ENCODE measurements around the gene DYNLT3.

Gene DYNLT3

DNA sequence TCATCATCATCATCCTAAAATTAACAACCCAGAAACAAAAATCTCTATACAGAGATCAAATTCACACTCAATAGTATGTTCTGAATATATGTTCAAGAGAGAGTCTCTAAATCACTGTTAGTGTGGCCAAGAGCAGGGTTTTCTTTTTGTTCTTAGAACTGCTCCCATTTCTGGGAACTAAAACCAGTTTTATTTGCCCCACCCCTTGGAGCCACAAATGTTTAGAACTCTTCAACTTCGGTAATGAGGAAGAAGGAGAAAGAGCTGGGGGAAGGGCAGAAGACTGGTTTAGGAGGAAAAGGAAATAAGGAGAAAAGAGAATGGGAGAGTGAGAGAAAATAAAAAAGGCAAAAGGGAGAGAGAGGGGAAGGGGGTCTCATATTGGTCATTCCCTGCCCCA is 35.3 kb downstream of the DYNLT3 start:
- FAIRE-seq (no peak), DNase-seq (ENCODE audit: insufficient read length) (no peak)
- no peak for TF ChIP-seq POLR2AphosphoS5 (IDR thresholded peaks at IDR 0.05; ENCODE audit: low read depth, low read length)
- no peak for TF ChIP-seq POLR2A (IDR thresholded peaks at IDR 0.05; ENCODE audit: low read depth, low read length)
- TF ChIP-seq TAF1 (IDR thresholded peaks at IDR 0.05; ENCODE audit: borderline replicate concordance, low read depth, low read length) = no peak

GRCh38 chrX:37809970-37810369 is 37.4 kb downstream of the DYNLT3 start:
- DNase-seq (ENCODE audit: insufficient read length) (no peak), FAIRE-seq (peak; percentile 51)
- no peak for TF ChIP-seq POLR2A (IDR thresholded peaks at IDR 0.05; ENCODE audit: low read depth, low read length)
- TF ChIP-seq TAF1 (IDR thresholded peaks at IDR 0.05; ENCODE audit: borderline replicate concordance, low read depth, low read length) = no peak
- TF ChIP-seq POLR2AphosphoS5 (IDR thresholded peaks at IDR 0.05; ENCODE audit: low read depth, low read length) = no peak

- FAIRE-seq (peak; percentile 79), DNase-seq (ENCODE audit: insufficient read length) (no peak)
- no peak for TF ChIP-seq POLR2A (IDR thresholded peaks at IDR 0.05; ENCODE audit: low read depth, low read length)
- TF ChIP-seq POLR2AphosphoS5 (IDR thresholded peaks at IDR 0.05; ENCODE audit: low read depth, low read length) = no peak
- no peak for TF ChIP-seq TAF1 (IDR thresholded peaks at IDR 0.05; ENCODE audit: borderline replicate concordance, low read depth, low read length)
These were observed 44.3 kb downstream of the DYNLT3 start for GRCh38 chrX:37803057-37803456.

GRCh38 chrX:37802028-37802427 is 45.3 kb downstream of the DYNLT3 start:
- FAIRE-seq (no peak), DNase-seq (ENCODE audit: insufficient read length) (no peak)
- TF ChIP-seq POLR2AphosphoS5 (IDR thresholded peaks at IDR 0.05; ENCODE audit: low read depth, low read length) (no peak), TAF1 (IDR thresholded peaks at IDR 0.05; ENCODE audit: borderline replicate concordance, low read depth, low read length) (no peak), POLR2A (IDR thresholded peaks at IDR 0.05; ENCODE audit: low read depth, low read length) (no peak)

GRCh38 chrX:37800717-37801116 is 46.7 kb downstream of the DYNLT3 start:
- FAIRE-seq = no peak
- no peak for DNase-seq (ENCODE audit: insufficient read length)
- TF ChIP-seq POLR2AphosphoS5 (IDR thresholded peaks at IDR 0.05; ENCODE audit: low read depth, low read length) = no peak

DNA sequence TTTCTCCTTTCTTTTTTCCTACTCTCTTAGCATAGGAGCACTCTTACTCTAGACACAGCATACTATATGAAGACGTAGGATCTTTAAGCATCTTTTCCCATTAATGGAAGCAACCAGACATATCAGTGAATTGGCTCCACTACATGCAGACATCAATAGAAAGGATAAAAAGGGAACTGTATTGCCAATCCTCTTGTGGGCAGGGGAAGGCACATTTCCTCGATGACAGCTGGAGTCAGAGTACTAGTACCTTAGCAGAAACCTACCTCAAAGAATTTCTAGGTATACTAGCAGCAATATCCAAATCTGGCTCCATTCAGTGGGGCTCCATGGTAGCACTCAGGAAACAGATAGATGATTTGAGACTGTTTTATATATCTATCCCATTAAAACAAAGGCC is 47.4 kb downstream of the DYNLT3 start:
- DNase-seq (ENCODE audit: insufficient read length) (no peak), FAIRE-seq (no peak)
- no peak for TF ChIP-seq TAF1 (IDR thresholded peaks at IDR 0.05; ENCODE audit: borderline replicate concordance, low read depth, low read length)
- no peak for TF ChIP-seq POLR2A (IDR thresholded peaks at IDR 0.05; ENCODE audit: low read depth, low read length)
- no peak for TF ChIP-seq POLR2AphosphoS5 (IDR thresholded peaks at IDR 0.05; ENCODE audit: low read depth, low read length)

DNA sequence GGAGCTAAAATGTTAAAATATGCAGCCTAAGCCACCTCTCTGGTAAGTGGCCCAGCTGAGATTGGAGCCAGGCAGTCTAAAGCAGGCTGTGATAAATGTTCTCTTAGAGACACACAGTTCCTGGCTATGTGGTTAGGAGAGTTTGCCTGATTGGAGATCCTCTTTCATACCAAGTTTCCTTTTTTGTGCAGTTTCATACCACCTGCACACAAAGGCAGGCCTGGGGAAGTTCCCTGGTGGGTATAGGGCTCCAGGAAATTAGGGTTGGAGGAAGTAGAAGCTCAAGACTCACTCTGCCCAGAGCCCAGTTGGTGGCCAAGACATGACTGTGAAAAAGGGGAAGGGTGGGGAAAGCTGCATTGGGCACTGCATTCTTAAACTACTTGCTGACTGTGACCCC is 50.6 kb downstream of the DYNLT3 start:
- TF ChIP-seq POLR2AphosphoS5 (IDR thresholded peaks at IDR 0.05; ENCODE audit: low read depth, low read length) = no peak
- peak; percentile 93 for FAIRE-seq
- no peak for DNase-seq (ENCODE audit: insufficient read length)

GRCh38 chrX:37796310-37796709 is 51.1 kb downstream of the DYNLT3 start:
- no peak for FAIRE-seq

More at GRCh38 chrX:37796310-37796709, 51.1 kb downstream of the DYNLT3 start:
- no peak for TF ChIP-seq POLR2A (IDR thresholded peaks at IDR 0.05; ENCODE audit: low read depth, low read length)
- TF ChIP-seq POLR2AphosphoS5 (IDR thresholded peaks at IDR 0.05; ENCODE audit: low read depth, low read length) = no peak
- no peak for TF ChIP-seq TAF1 (IDR thresholded peaks at IDR 0.05; ENCODE audit: borderline replicate concordance, low read depth, low read length)
- no peak for DNase-seq (ENCODE audit: insufficient read length)

All from GM12892 (cell line).